K562 (cell line): ENCODE results near the gene PRDM10. TPM values are rescaled to one million over a fixed set of nuclear protein-coding genes. Genes with fewer than 3 reads are reported as not detected.

Experiments
- ATAC-seq: fragments of 200-7000 bp; cut with Tn5 transposase; 3 replicates; pipeline ENCODE4 v1.9.1; 2020; ENCODE audit warnings: moderate library complexity
- BruUV-seq: library from RNA; stranded (reverse); fragments of 400-500 nt; replicated peaks from 2 replicates; lab custom pipeline; 2021; lab: Mats Ljungman, UMichigan
- CTCF ChIA-PET: fragments of 300-600 bp; formaldehyde crosslinking; extraction: SDS; loops from one replicate; lab custom pipeline; 2021; ENCODE audit warnings: low intra/inter-chr PET ratio; lab: Yijun Ruan, JAX
- POLR2A ChIA-PET: fragments of 300-600, 350-650 bp; sonication (Branson Sonifier 250); formaldehyde crosslinking; extraction: SDS; loops from one replicate; lab custom pipeline; 2021; ENCODE audit warnings: antibody characterized with exemption, inconsistent platforms; lab: Yijun Ruan, JAX
- DNase-seq, 4 experiments: peaks; one replicate each; pipeline versions ENCODE4 v3.0.0 to v3.0.0-alpha.2; 2011 to 2018; ENCODE audit warnings: low spot score in 3 of 4, mixed read lengths in 3 of 4; ENCODE audit errors: extremely low read depth in 1 of 4
- FAIRE-seq: peaks from 2 replicates; lab custom pipeline; 2011; peaks lifted over from hg19 to GRCh38; lab: Jason Lieb, UNC
- H2AFZ ChIP-seq: 2 replicates; pipeline ENCODE4 v1.6.0; 2011; ENCODE audit warnings: low read depth, low read length, control low read depth, inconsistent platforms
- H3K27ac ChIP-seq: fragments of 200-600 bp; 3 replicates; pipeline ENCODE4 v1.8.0; 2011; ENCODE audit warnings: low read depth, mild to moderate bottlenecking, control low read depth, inconsistent platforms, low read length, moderate library complexity, mixed read lengths; ENCODE audit errors: extremely low read depth
- H3K27me3 ChIP-seq, 2 experiments: fragments of 300-600 bp in 1 of 2; 2 replicates in 1 of 2; 3 replicates in 1 of 2; pipeline versions ENCODE4 v1.6.0 to v1.8.0; 2011; ENCODE audit warnings: inconsistent platforms in 2 of 2, low read length in 2 of 2, mild to moderate bottlenecking in 1 of 2, mixed read lengths in 1 of 2, moderate library complexity in 1 of 2; ENCODE audit not compliant: control insufficient read depth in 2 of 2, insufficient read depth in 2 of 2
- H3K36me3 ChIP-seq: fragments of 300-600 bp; 3 replicates; pipeline ENCODE4 v1.8.0; 2011; ENCODE audit warnings: mild to moderate bottlenecking, low read length, inconsistent platforms; ENCODE audit not compliant: control insufficient read depth, insufficient read depth
- H3K4me1 ChIP-seq, 2 experiments: fragments of 200-600 bp in 1 of 2; replicated peaks in 1 of 2; 2 replicates in 1 of 2; 3 replicates in 1 of 2; pipeline versions ENCODE4 v1.5.1 to v1.8.0; 2011; ENCODE audit warnings: inconsistent platforms in 2 of 2, low read length in 2 of 2, mild to moderate bottlenecking in 1 of 2, mixed read lengths in 1 of 2, moderate library complexity in 1 of 2; ENCODE audit not compliant: control insufficient read depth in 2 of 2, insufficient read depth in 2 of 2
- H3K4me2 ChIP-seq: 2 replicates; pipeline ENCODE4 v1.6.1; 2011; ENCODE audit warnings: low read length, control low read depth, inconsistent platforms, mixed read lengths; ENCODE audit not compliant: insufficient read depth
- H3K4me3 ChIP-seq: fragments of 200-600 bp; sonication (generic), shearing (Covaris generic); 2 replicates; pipeline ENCODE4 v1.5.1; 2016; ENCODE audit warnings: control low read depth, inconsistent platforms
- H3K79me2 ChIP-seq: fragments of 200-600 bp; 3 replicates; pipeline ENCODE4 v1.8.0; 2011; ENCODE audit warnings: low read length, inconsistent platforms; ENCODE audit not compliant: control insufficient read depth, insufficient read depth
- H3K9ac ChIP-seq, 2 experiments: 2 replicates each; pipeline versions ENCODE4 v1.6.0 to v1.6.1; 2011; ENCODE audit warnings: low read depth in 2 of 2, low read length in 2 of 2, control low read depth in 1 of 2, inconsistent platforms in 1 of 2, mild to moderate bottlenecking in 1 of 2, mixed read lengths in 1 of 2; ENCODE audit not compliant: insufficient read depth in 1 of 2
- H3K9me1 ChIP-seq: one replicate; pipeline ENCODE4 v1.6.0; 2011; ENCODE audit warnings: inconsistent platforms, mild to moderate bottlenecking, low read length, moderate library complexity; ENCODE audit not compliant: control insufficient read depth, insufficient read depth
- H3K9me3 ChIP-seq: replicated peaks from 2 replicates; pipeline ENCODE4 v1.5.1; 2011; ENCODE audit warnings: low read depth, low read length, inconsistent platforms; ENCODE audit not compliant: control insufficient read depth, insufficient read depth
- H4K20me1 ChIP-seq: replicated peaks from 2 replicates; pipeline ENCODE4 v1.6.1; 2011; ENCODE audit warnings: low read length, inconsistent platforms, mixed read lengths; ENCODE audit not compliant: control insufficient read depth, insufficient read depth
- BRF2 ChIP-seq: IDR thresholded peaks from 3 replicates; pipeline ENCODE4 v1.6.1; 2011; ENCODE audit warnings: borderline replicate concordance, mild to moderate bottlenecking; ENCODE audit not compliant: insufficient read length, insufficient read depth
- CCAR2 ChIP-seq: fragments of 200-400 bp; formaldehyde crosslinking; IDR thresholded peaks from 2 replicates; pipeline ENCODE4 v1.6.1; 2017; ENCODE audit warnings: mild to moderate bottlenecking, low read depth, low read length
- E4F1 ChIP-seq: fragments of 250-450 bp; sonication (Bioruptor Pico); IDR thresholded peaks from 2 replicates; pipeline ENCODE4 v1.5.0; 2021; ENCODE audit warnings: mild to moderate bottlenecking, borderline replicate concordance
- KDM5B ChIP-seq: fragments of 200-600 bp; sonication (generic); IDR thresholded peaks from 2 replicates; pipeline ENCODE4 v1.6.1; 2012; ENCODE audit warnings: low read depth, mild to moderate bottlenecking, moderate library complexity, low read length, control low read depth, inconsistent platforms; ENCODE audit not compliant: insufficient replicate concordance
- PRPF4 ChIP-seq: fragments of 200-400 bp; formaldehyde crosslinking; IDR thresholded peaks from one replicate; pipeline ENCODE4 v1.6.1; 2017; ENCODE audit warnings: low read length, low read depth, mild to moderate bottlenecking; ENCODE audit not compliant: insufficient read depth, poor library complexity, severe bottlenecking
- ZNF143 ChIP-seq: sonication (generic); formaldehyde crosslinking; IDR thresholded peaks from 2 replicates; pipeline ENCODE4 v1.9.0; 2022; ENCODE audit warnings: mild to moderate bottlenecking, missing genetic modification reagents
- ZNF224 ChIP-seq: sonication (generic); formaldehyde crosslinking; IDR thresholded peaks from 2 replicates; pipeline ENCODE4 v1.8.0; 2022; ENCODE audit warnings: mild to moderate bottlenecking, missing genetic modification reagents
- ZNF274 ChIP-seq: IDR thresholded peaks from 2 replicates; pipeline ENCODE4 v1.6.1; 2011; ENCODE audit warnings: low read depth, mild to moderate bottlenecking, low read length, moderate library complexity, borderline replicate concordance
- ZNF384 ChIP-seq: IDR thresholded peaks from 2 replicates; pipeline ENCODE4 v1.6.1; 2012; ENCODE audit warnings: low read depth, low read length, improper control_type of control experiment
- ZNF584 ChIP-seq: fragments of 200-800 bp; sonication (Bioruptor generic); IDR thresholded peaks from 2 replicates; pipeline ENCODE4 v1.6.1; 2016; ENCODE audit warnings: low read depth, mild to moderate bottlenecking, missing genetic modification characterization, missing compliant biosample characterization
- WGBS: fragments of 100-300 bp; shearing (Covaris generic); methylation state at CpG from one replicate; pipeline ENCODE4 v1.1.6; 2016; ENCODE audit warnings: low coverage, mixed read lengths; ENCODE audit not compliant: insufficient coverage; ENCODE audit errors: missing lambda C conversion rate; 5-methylcytosine and 5-hydroxymethylcytosine counted together
- in situ Hi-C: fragments of 300-500 bp; cut with MboI; formaldehyde crosslinking; loops from 4 replicates; pipeline ENCODE4 v1.15.0; 2018; ENCODE audit warnings: inconsistent platforms, mixed read lengths
- intact Hi-C: fragments of 100-400 bp; cut with micrococcal nuclease; formaldehyde crosslinking; loops from 2 replicates; pipeline ENCODE4 v1.14.2; 2022
- polyA plus RNA-seq, 8 experiments: library from polyadenylated mRNA; depleted of rRNA in 4 of 8; stranded (reverse) in 5 of 8; unstranded in 3 of 8; fragments of >200 nt; fragmentation: Nextera tagmentation in 2 of 8; fragmentation: Illumina TruSeq in 1 of 8; extraction: Ambion mirVana in 2 of 8; extraction: Trizol in 1 of 8; gene quantifications; 2 replicates each; pipeline versions ENCODE4 v1.2.1 to v1.2.3, GENCODE V29; 2011 to 2014; ENCODE audit warnings: inconsistent platforms in 1 of 8, missing spikeins in 1 of 8
- total RNA-seq, 7 experiments: library from RNA; depleted of rRNA in 6 of 7; stranded (reverse); fragments of >200 nt in 6 of 7; fragmentation: Illumina TruSeq in 2 of 7; extraction: Trizol in 2 of 7; gene quantifications; 2 replicates each; pipeline versions ENCODE4 v1.2.1 to v1.2.3, GENCODE V29; 2011 to 2021; ENCODE audit warnings: low replicate concordance in 1 of 7
- TF ChIP-seq, protein P1 (sequence below): fragments of 250-450 bp; sonication (Bioruptor Pico); IDR thresholded peaks from 2 replicates; pipeline ENCODE4 v1.4.0; 2020

Gene PRDM10
- total and polyA plus RNA-seq, 9 of the 15 experiments (the other 6 are each of a cell fraction or from before 2014, with no cell fraction given): 0.89 to 9.3 (median 4.5) TPM

- TF ChIP-seq CCAR2 (no peak), ZNF274 (no peak)
- TF ChIP-seq, protein P1, sequence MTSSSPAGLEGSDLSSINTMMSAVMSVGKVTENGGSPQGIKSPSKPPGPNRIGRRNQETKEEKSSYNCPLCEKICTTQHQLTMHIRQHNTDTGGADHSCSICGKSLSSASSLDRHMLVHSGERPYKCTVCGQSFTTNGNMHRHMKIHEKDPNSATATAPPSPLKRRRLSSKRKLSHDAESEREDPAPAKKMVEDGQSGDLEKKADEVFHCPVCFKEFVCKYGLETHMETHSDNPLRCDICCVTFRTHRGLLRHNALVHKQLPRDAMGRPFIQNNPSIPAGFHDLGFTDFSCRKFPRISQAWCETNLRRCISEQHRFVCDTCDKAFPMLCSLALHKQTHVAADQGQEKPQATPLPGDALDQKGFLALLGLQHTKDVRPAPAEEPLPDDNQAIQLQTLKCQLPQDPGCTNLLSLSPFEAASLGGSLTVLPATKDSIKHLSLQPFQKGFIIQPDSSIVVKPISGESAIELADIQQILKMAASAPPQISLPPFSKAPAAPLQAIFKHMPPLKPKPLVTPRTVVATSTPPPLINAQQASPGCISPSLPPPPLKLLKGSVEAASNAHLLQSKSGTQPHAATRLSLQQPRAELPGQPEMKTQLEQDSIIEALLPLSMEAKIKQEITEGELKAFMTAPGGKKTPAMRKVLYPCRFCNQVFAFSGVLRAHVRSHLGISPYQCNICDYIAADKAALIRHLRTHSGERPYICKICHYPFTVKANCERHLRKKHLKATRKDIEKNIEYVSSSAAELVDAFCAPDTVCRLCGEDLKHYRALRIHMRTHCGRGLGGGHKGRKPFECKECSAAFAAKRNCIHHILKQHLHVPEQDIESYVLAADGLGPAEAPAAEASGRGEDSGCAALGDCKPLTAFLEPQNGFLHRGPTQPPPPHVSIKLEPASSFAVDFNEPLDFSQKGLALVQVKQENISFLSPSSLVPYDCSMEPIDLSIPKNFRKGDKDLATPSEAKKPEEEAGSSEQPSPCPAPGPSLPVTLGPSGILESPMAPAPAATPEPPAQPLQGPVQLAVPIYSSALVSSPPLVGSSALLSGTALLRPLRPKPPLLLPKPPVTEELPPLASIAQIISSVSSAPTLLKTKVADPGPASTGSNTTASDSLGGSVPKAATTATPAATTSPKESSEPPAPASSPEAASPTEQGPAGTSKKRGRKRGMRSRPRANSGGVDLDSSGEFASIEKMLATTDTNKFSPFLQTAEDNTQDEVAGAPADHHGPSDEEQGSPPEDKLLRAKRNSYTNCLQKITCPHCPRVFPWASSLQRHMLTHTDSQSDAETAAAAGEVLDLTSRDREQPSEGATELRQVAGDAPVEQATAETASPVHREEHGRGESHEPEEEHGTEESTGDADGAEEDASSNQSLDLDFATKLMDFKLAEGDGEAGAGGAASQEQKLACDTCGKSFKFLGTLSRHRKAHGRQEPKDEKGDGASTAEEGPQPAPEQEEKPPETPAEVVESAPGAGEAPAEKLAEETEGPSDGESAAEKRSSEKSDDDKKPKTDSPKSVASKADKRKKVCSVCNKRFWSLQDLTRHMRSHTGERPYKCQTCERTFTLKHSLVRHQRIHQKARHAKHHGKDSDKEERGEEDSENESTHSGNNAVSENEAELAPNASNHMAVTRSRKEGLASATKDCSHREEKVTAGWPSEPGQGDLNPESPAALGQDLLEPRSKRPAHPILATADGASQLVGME (CRISPR knock-in tag): no peak
Observed at GRCh38 chr11:129999407-129999806, 3.2 kb downstream of the PRDM10 start (continued).

GRCh38 chr11:129998905-129999304, 3.7 kb downstream of the PRDM10 start:
- no peak for DNase-seq
- no peak for ATAC-seq
- ChIA-PET CTCF (no interaction called here), POLR2A (no interaction called here)
- H3K9me3 ChIP-seq: 0 out of 2 replicates have a peak, but pooled peaks cover 3% of the 10 kb centered on the region
- H3K9me1 ChIP-seq: no peaks in the 10 kb centered on the region
- H3K79me2 ChIP-seq: peaks cover 43% of the 10 kb centered on the region
- BruUV-seq: no TSS peak
- in situ Hi-C loops (no loop called here), intact Hi-C loops (no loop called here)
- no peak for FAIRE-seq
- H3K9ac ChIP-seq: no peak overlapping the region
- no peaks in the 10 kb centered on the region for H4K20me1 ChIP-seq
- H3K36me3 ChIP-seq: peaks cover 3% of the 10 kb centered on the region; the same call in 1 of the 3 replicates
- H3K27me3 ChIP-seq: no peaks in the 10 kb centered on the region
- no peak overlapping the region for H3K27ac ChIP-seq
- no peak overlapping the region for H3K4me2 ChIP-seq
- WGBS: 74% methylated on average over 6 of the region's 7 CpGs
- H3K4me1 ChIP-seq: peaks cover 3 to 16% of the 10 kb centered on the region in 2 experiments; a peak in 3 of 5 replicates
- no peak overlapping the region for H3K4me3 ChIP-seq
- H2AFZ ChIP-seq: no peak overlapping the region
- no peak for TF ChIP-seq ZNF143 (CRISPR knock-in tag)
- TF ChIP-seq ZNF584 (CRISPR knock-in tag): no peak
- no peak for TF ChIP-seq ZNF384
- TF ChIP-seq E4F1 (CRISPR knock-in tag): no peak
- no peak for TF ChIP-seq ZNF224
- no peak for TF ChIP-seq BRF2
- no peak for TF ChIP-seq KDM5B
- no peak for TF ChIP-seq PRPF4
